Measurements from ENCODE around the gene RANBP3.

The RANBP3 gene

GRCh38 chr19:5999693-6000092, 21.8 kb upstream of the RANBP3 start:
- no peak overlapping the region for H3K4me3 ChIP-seq (ENCODE audit: low read depth in 1 of 2, low read length in 2 of 2)
- TF ChIP-seq CTCF (IDR thresholded peaks at IDR 0.05; ENCODE audit: borderline replicate concordance, extremely low read depth, low read length, poor library complexity, severe bottlenecking) (no peak), EZH2 (IDR thresholded peaks at IDR 0.05; ENCODE audit: borderline replicate concordance, low read depth, low read length, severe bottlenecking) (no peak)
- no peak for ATAC-seq (ENCODE audit: insufficient read depth, low read depth)

GRCh38 chr19:5997371-5997770, 19.4 kb upstream of the RANBP3 start:
- Histone ChIP-seq H3K4me1 (ENCODE audit: insufficient read depth, low read length) (no peaks in the 10 kb centered on the region), H3K27me3 (ENCODE audit: insufficient read depth, low read length, poor library complexity) (no peaks in the 10 kb centered on the region), H3K4me2 (ENCODE audit: insufficient read depth, low read length) (no peak overlapping the region), H3K36me3 (ENCODE audit: insufficient read depth, low read length) (peaks cover 10% of the 10 kb centered on the region; the same call in 1 of the 2 replicates), H3K79me2 (ENCODE audit: insufficient read depth, low read length) (no peaks in the 10 kb centered on the region), H3K9ac (ENCODE audit: low read depth, low read length) (no peak overlapping the region), H2AFZ (ENCODE audit: low read depth, low read length) (no peak overlapping the region), H3K4me3 (ENCODE audit: low read depth in 1 of 2, low read length in 2 of 2) (no peak overlapping the region), H4K20me1 (ENCODE audit: insufficient read depth, low read length) (no peaks in the 10 kb centered on the region), H3K9me3 (ENCODE audit: insufficient read depth, low read length, severe bottlenecking) (no peaks in the 10 kb centered on the region), H3K27ac (ENCODE audit: low read length) (no peak overlapping the region)
- TF ChIP-seq EZH2 (IDR thresholded peaks at IDR 0.05; ENCODE audit: borderline replicate concordance, low read depth, low read length, severe bottlenecking) = no peak
- TF ChIP-seq CTCF (IDR thresholded peaks at IDR 0.05; ENCODE audit: borderline replicate concordance, extremely low read depth, low read length, poor library complexity, severe bottlenecking) = no peak
- ATAC-seq (ENCODE audit: insufficient read depth, low read depth) (no peak), DNase-seq (no peak)

More at GRCh38 chr19:5999693-6000092, 21.8 kb upstream of the RANBP3 start:
- Histone ChIP-seq H2AFZ (ENCODE audit: low read depth, low read length) (no peak overlapping the region), H3K9ac (ENCODE audit: low read depth, low read length) (no peak overlapping the region), H3K79me2 (ENCODE audit: insufficient read depth, low read length) (no peaks in the 10 kb centered on the region), H3K4me2 (ENCODE audit: insufficient read depth, low read length) (no peak overlapping the region), H3K36me3 (ENCODE audit: insufficient read depth, low read length) (peaks cover 10% of the 10 kb centered on the region; the same call in 1 of the 2 replicates), H3K27me3 (ENCODE audit: insufficient read depth, low read length, poor library complexity) (no peaks in the 10 kb centered on the region), H4K20me1 (ENCODE audit: insufficient read depth, low read length) (no peaks in the 10 kb centered on the region), H3K9me3 (ENCODE audit: insufficient read depth, low read length, severe bottlenecking) (no peaks in the 10 kb centered on the region), H3K4me1 (ENCODE audit: insufficient read depth, low read length) (no peaks in the 10 kb centered on the region), H3K27ac (ENCODE audit: low read length) (no peak overlapping the region)
- no peak for DNase-seq

DNA sequence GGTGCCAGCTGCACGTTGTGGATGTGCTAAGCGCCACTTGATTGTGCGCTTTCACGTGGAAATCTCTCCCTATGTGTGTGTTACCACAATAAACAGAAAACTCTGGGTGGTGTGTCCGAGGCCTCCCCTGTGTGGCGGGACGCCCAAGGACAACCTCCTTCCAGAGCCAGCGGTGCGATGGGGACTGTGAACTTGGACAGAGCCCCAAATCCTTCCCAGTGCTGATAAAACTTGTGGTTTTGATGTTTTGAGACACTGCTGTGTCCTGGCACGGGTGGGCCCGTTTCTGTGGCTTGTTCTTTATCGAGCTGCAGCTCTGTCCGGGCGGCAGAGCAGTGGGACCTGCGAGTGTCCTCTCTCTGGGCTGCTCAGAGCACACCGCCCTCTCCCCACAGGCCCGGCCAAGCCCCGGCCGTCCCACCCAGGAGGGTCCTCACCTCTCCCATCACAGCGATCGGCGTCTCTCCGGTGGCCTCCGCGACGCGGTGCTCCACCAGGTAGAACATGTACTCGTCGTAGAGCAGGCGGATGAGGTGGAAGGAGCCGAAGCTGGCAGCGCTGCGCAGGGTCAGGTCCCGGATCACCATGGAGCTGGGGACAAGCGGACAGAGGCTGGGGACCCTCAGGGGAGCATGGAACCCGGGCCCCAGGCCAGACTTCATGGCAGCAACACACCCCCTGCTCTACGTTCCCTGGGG, 18.8 kb upstream of the RANBP3 start:
- no peak for TF ChIP-seq CTCF (IDR thresholded peaks at IDR 0.05; ENCODE audit: borderline replicate concordance, extremely low read depth, low read length, poor library complexity, severe bottlenecking)
- TF ChIP-seq EZH2 (IDR thresholded peaks at IDR 0.05; ENCODE audit: borderline replicate concordance, low read depth, low read length, severe bottlenecking) = no peak
- Histone ChIP-seq H3K9ac (ENCODE audit: low read depth, low read length) (no peak overlapping the region), H3K4me3 (ENCODE audit: low read depth in 1 of 2, low read length in 2 of 2) (no peak overlapping the region), H3K79me2 (ENCODE audit: insufficient read depth, low read length) (no peaks in the 10 kb centered on the region), H3K27me3 (ENCODE audit: insufficient read depth, low read length, poor library complexity) (no peaks in the 10 kb centered on the region), H3K27ac (ENCODE audit: low read length) (no peak overlapping the region), H2AFZ (ENCODE audit: low read depth, low read length) (no peak overlapping the region), H3K9me3 (ENCODE audit: insufficient read depth, low read length, severe bottlenecking) (no peaks in the 10 kb centered on the region), H3K36me3 (ENCODE audit: insufficient read depth, low read length) (0 out of 2 replicates have a peak, but pooled peaks cover 10% of the 10 kb centered on the region), H3K4me2 (ENCODE audit: insufficient read depth, low read length) (no peak overlapping the region), H3K4me1 (ENCODE audit: insufficient read depth, low read length) (no peaks in the 10 kb centered on the region), H4K20me1 (ENCODE audit: insufficient read depth, low read length) (no peaks in the 10 kb centered on the region)
- ATAC-seq (ENCODE audit: insufficient read depth, low read depth) (no peak), DNase-seq (no peak)
